ENCODE results near the gene CCDC169. TPM values are rescaled to one million over a fixed set of nuclear protein-coding genes. Genes with fewer than 3 reads are reported as not detected.

CCDC169 gene
- 3.2 and 3.5 TPM in 2 replicates for total RNA-seq

GRCh38 chr13:36297366-36298338 lies at the start of gene CCDC169:
TSS of gene CCDC169 (minus strand) at chr13:36297814. CDS start at chr13:36297719, 95 bp downstream.
- H3K4me3 ChIP-seq (ENCODE audit: low read depth, low read length) = peak within 1 kb of the TSS; percentile 69
- no peak for TF ChIP-seq CTCF (conservative IDR thresholded peaks at IDR 0.05; ENCODE audit: low read depth, low read length)
- no peak for DNase-seq (ENCODE audit: low read depth)

- no peak for DNase-seq (ENCODE audit: low read depth)
- peak; percentile 98 for TF ChIP-seq CTCF (conservative IDR thresholded peaks at IDR 0.05; ENCODE audit: low read depth, low read length)
- H3K4me3 ChIP-seq (ENCODE audit: low read depth, low read length) = peak within 1 kb of the TSS; percentile 86
Measured at GRCh38 chr13:36346222-36347083, 48.8 kb upstream of the CCDC169 start, which contains the start of gene SPART. TSS of gene SPART (minus strand) at chr13:36346394. CDS start at chr13:36335830, 10,564 bp downstream.

GRCh38 chr13:36345438-36346221 lies 48.0 kb upstream of the CCDC169 start:
- no peak for DNase-seq (ENCODE audit: low read depth)
- peak overlapping the region; percentile 86 for H3K4me3 ChIP-seq (ENCODE audit: low read depth, low read length)
- TF ChIP-seq CTCF (conservative IDR thresholded peaks at IDR 0.05; ENCODE audit: low read depth, low read length) = no peak

GRCh38 chr13:36344886-36345437 lies 47.3 kb upstream of the CCDC169 start:
- no peak for DNase-seq (ENCODE audit: low read depth)
- H3K4me3 ChIP-seq (ENCODE audit: low read depth, low read length) = peak overlapping the region; percentile 86
- no peak for TF ChIP-seq CTCF (conservative IDR thresholded peaks at IDR 0.05; ENCODE audit: low read depth, low read length)

GRCh38 chr13:36344173-36344572 lies 46.6 kb upstream of the CCDC169 start:
- TF ChIP-seq CTCF (conservative IDR thresholded peaks at IDR 0.05; ENCODE audit: low read depth, low read length) = no peak
- no peak for DNase-seq (ENCODE audit: low read depth)
- H3K4me3 ChIP-seq (ENCODE audit: low read depth, low read length) = peak overlapping the region; percentile 86

GRCh38 chr13:36343766-36344165 lies 46.2 kb upstream of the CCDC169 start:
- H3K4me3 ChIP-seq (ENCODE audit: low read depth, low read length) = peak overlapping the region; percentile 86
- no peak for TF ChIP-seq CTCF (conservative IDR thresholded peaks at IDR 0.05; ENCODE audit: low read depth, low read length)
- DNase-seq (ENCODE audit: low read depth) = no peak
